K562 (cell line): Measurements from ENCODE around the gene COL8A2. TPM values are rescaled to one million over a fixed set of nuclear protein-coding genes. Genes with fewer than 3 reads are reported as not detected.
A peak's percentile ranks its signal among the peaks of the same experiment; 100 is the strongest.

Source experiments
- ATAC-seq: fragments of 200-7000 bp; cut with Tn5 transposase; 3 replicates; pipeline ENCODE4 v1.9.1; 2020; ENCODE audit warnings: moderate library complexity
- BruUV-seq: library from RNA; stranded (reverse); fragments of 400-500 nt; replicated peaks from 2 replicates; lab custom pipeline; 2021; lab: Mats Ljungman, UMichigan
- CTCF ChIA-PET: fragments of 300-600 bp; formaldehyde crosslinking; extraction: SDS; loops from one replicate; lab custom pipeline; 2021; ENCODE audit warnings: low intra/inter-chr PET ratio; lab: Yijun Ruan, JAX
- POLR2A ChIA-PET: fragments of 300-600, 350-650 bp; sonication (Branson Sonifier 250); formaldehyde crosslinking; extraction: SDS; loops from one replicate; lab custom pipeline; 2021; ENCODE audit warnings: antibody characterized with exemption, inconsistent platforms; lab: Yijun Ruan, JAX
- DNase-seq, 4 experiments: peaks; one replicate each; pipeline versions ENCODE4 v3.0.0 to v3.0.0-alpha.2; 2011 to 2018; ENCODE audit warnings: low spot score in 3 of 4, mixed read lengths in 3 of 4; ENCODE audit errors: extremely low read depth in 1 of 4
- FAIRE-seq: peaks from 2 replicates; lab custom pipeline; 2011; peaks lifted over from hg19 to GRCh38; lab: Jason Lieb, UNC
- H2AFZ ChIP-seq: 2 replicates; pipeline ENCODE4 v1.6.0; 2011; ENCODE audit warnings: low read depth, low read length, control low read depth, inconsistent platforms
- H3K27ac ChIP-seq: fragments of 200-600 bp; 3 replicates; pipeline ENCODE4 v1.8.0; 2011; ENCODE audit warnings: low read depth, mild to moderate bottlenecking, control low read depth, inconsistent platforms, low read length, moderate library complexity, mixed read lengths; ENCODE audit errors: extremely low read depth
- H3K27me3 ChIP-seq, 2 experiments: fragments of 300-600 bp in 1 of 2; 2 replicates in 1 of 2; 3 replicates in 1 of 2; pipeline versions ENCODE4 v1.6.0 to v1.8.0; 2011; ENCODE audit warnings: inconsistent platforms in 2 of 2, low read length in 2 of 2, mild to moderate bottlenecking in 1 of 2, mixed read lengths in 1 of 2, moderate library complexity in 1 of 2; ENCODE audit not compliant: control insufficient read depth in 2 of 2, insufficient read depth in 2 of 2
- H3K36me3 ChIP-seq: fragments of 300-600 bp; 3 replicates; pipeline ENCODE4 v1.8.0; 2011; ENCODE audit warnings: mild to moderate bottlenecking, low read length, inconsistent platforms; ENCODE audit not compliant: control insufficient read depth, insufficient read depth
- H3K4me1 ChIP-seq, 2 experiments: fragments of 200-600 bp in 1 of 2; replicated peaks in 1 of 2; 2 replicates in 1 of 2; 3 replicates in 1 of 2; pipeline versions ENCODE4 v1.5.1 to v1.8.0; 2011; ENCODE audit warnings: inconsistent platforms in 2 of 2, low read length in 2 of 2, mild to moderate bottlenecking in 1 of 2, mixed read lengths in 1 of 2, moderate library complexity in 1 of 2; ENCODE audit not compliant: control insufficient read depth in 2 of 2, insufficient read depth in 2 of 2
- H3K4me2 ChIP-seq: 2 replicates; pipeline ENCODE4 v1.6.1; 2011; ENCODE audit warnings: low read length, control low read depth, inconsistent platforms, mixed read lengths; ENCODE audit not compliant: insufficient read depth
- H3K4me3 ChIP-seq: fragments of 200-600 bp; sonication (generic), shearing (Covaris generic); 2 replicates; pipeline ENCODE4 v1.5.1; 2016; ENCODE audit warnings: control low read depth, inconsistent platforms
- H3K79me2 ChIP-seq: fragments of 200-600 bp; 3 replicates; pipeline ENCODE4 v1.8.0; 2011; ENCODE audit warnings: low read length, inconsistent platforms; ENCODE audit not compliant: control insufficient read depth, insufficient read depth
- H3K9ac ChIP-seq, 2 experiments: 2 replicates each; pipeline versions ENCODE4 v1.6.0 to v1.6.1; 2011; ENCODE audit warnings: low read depth in 2 of 2, low read length in 2 of 2, control low read depth in 1 of 2, inconsistent platforms in 1 of 2, mild to moderate bottlenecking in 1 of 2, mixed read lengths in 1 of 2; ENCODE audit not compliant: insufficient read depth in 1 of 2
- H3K9me1 ChIP-seq: one replicate; pipeline ENCODE4 v1.6.0; 2011; ENCODE audit warnings: inconsistent platforms, mild to moderate bottlenecking, low read length, moderate library complexity; ENCODE audit not compliant: control insufficient read depth, insufficient read depth
- H3K9me3 ChIP-seq: replicated peaks from 2 replicates; pipeline ENCODE4 v1.5.1; 2011; ENCODE audit warnings: low read depth, low read length, inconsistent platforms; ENCODE audit not compliant: control insufficient read depth, insufficient read depth
- H4K20me1 ChIP-seq: replicated peaks from 2 replicates; pipeline ENCODE4 v1.6.1; 2011; ENCODE audit warnings: low read length, inconsistent platforms, mixed read lengths; ENCODE audit not compliant: control insufficient read depth, insufficient read depth
- HDAC8 ChIP-seq: fragments of 450-650 bp; IDR thresholded peaks from 2 replicates; pipeline ENCODE4 v1.6.1; 2016; ENCODE audit warnings: mild to moderate bottlenecking, missing genetic modification characterization, moderate library complexity, missing compliant biosample characterization
- HMGN3 ChIP-seq: IDR thresholded peaks from 2 replicates; pipeline ENCODE4 v1.6.1; 2011; ENCODE audit warnings: borderline replicate concordance, low read depth, mild to moderate bottlenecking, mixed read lengths, low read length; ENCODE audit not compliant: insufficient read length; ENCODE audit errors: extremely low read depth
- ID3 ChIP-seq, 2 experiments: fragments of 250-450 bp in 1 of 2; fragments of 450-650 bp in 1 of 2; sonication (Bioruptor Pico) in 1 of 2; IDR thresholded peaks; 2 replicates each; pipeline versions ENCODE4 v1.6.1 to v1.8.0; 2016 to 2021; ENCODE audit warnings: mild to moderate bottlenecking in 2 of 2, moderate library complexity in 2 of 2, missing compliant biosample characterization in 1 of 2, missing genetic modification characterization in 1 of 2
- L3MBTL2 ChIP-seq: fragments of 450-650 bp; IDR thresholded peaks from 2 replicates; pipeline ENCODE4 v1.6.1; 2016; ENCODE audit warnings: mild to moderate bottlenecking, moderate library complexity
- PML ChIP-seq: IDR thresholded peaks from 2 replicates; pipeline ENCODE4 v1.6.1; 2012; ENCODE audit warnings: low read length, inconsistent platforms
- ZBTB12 ChIP-seq: fragments of 250-450 bp; sonication (Bioruptor Pico); IDR thresholded peaks from 2 replicates; pipeline ENCODE4 v1.4.0; 2020
- WGBS: fragments of 100-300 bp; shearing (Covaris generic); methylation state at CpG from one replicate; pipeline ENCODE4 v1.1.6; 2016; ENCODE audit warnings: low coverage, mixed read lengths; ENCODE audit not compliant: insufficient coverage; ENCODE audit errors: missing lambda C conversion rate; 5-methylcytosine and 5-hydroxymethylcytosine counted together
- in situ Hi-C: fragments of 300-500 bp; cut with MboI; formaldehyde crosslinking; loops from 4 replicates; pipeline ENCODE4 v1.15.0; 2018; ENCODE audit warnings: inconsistent platforms, mixed read lengths
- intact Hi-C: fragments of 100-400 bp; cut with micrococcal nuclease; formaldehyde crosslinking; loops from 2 replicates; pipeline ENCODE4 v1.14.2; 2022
- polyA plus RNA-seq, 8 experiments: library from polyadenylated mRNA; depleted of rRNA in 4 of 8; stranded (reverse) in 5 of 8; unstranded in 3 of 8; fragments of >200 nt; fragmentation: Nextera tagmentation in 2 of 8; fragmentation: Illumina TruSeq in 1 of 8; extraction: Ambion mirVana in 2 of 8; extraction: Trizol in 1 of 8; gene quantifications; 2 replicates each; pipeline versions ENCODE4 v1.2.1 to v1.2.3, GENCODE V29; 2011 to 2014; ENCODE audit warnings: inconsistent platforms in 1 of 8, missing spikeins in 1 of 8
- total RNA-seq, 7 experiments: library from RNA; depleted of rRNA in 6 of 7; stranded (reverse); fragments of >200 nt in 6 of 7; fragmentation: Illumina TruSeq in 2 of 7; extraction: Trizol in 2 of 7; gene quantifications; 2 replicates each; pipeline versions ENCODE4 v1.2.1 to v1.2.3, GENCODE V29; 2011 to 2021; ENCODE audit warnings: low replicate concordance in 1 of 7
- TF ChIP-seq, protein P1 (sequence below): sonication (generic); formaldehyde crosslinking; IDR thresholded peaks from 2 replicates; pipeline ENCODE4 v1.8.0; 2022; ENCODE audit warnings: mild to moderate bottlenecking, missing genetic modification reagents
- TF ChIP-seq, protein P2 (sequence below): fragments of 200-800 bp; sonication (Bioruptor generic); IDR thresholded peaks from 2 replicates; pipeline ENCODE4 v1.6.1; 2017; ENCODE audit warnings: missing genetic modification characterization, missing compliant biosample characterization

The COL8A2 gene
- total and polyA plus RNA-seq, 9 of the 15 experiments (the other 6 are each of a cell fraction or from before 2014, with no cell fraction given) = 0.03 to 0.14 (median 0.04) TPM; not detected in 5

- Histone ChIP-seq H3K9me1 (peaks cover 4% of the 10 kb centered on the region), H3K36me3 (peaks cover 41% of the 10 kb centered on the region), H2AFZ (peak overlapping the region; percentile 85), H3K4me2 (peak overlapping the region; percentile 82), H3K27me3 (no peaks in the 10 kb centered on the region), H3K4me1 (peaks cover 42 to 55% of the 10 kb centered on the region in 2 experiments), H3K4me3 (peak overlapping the region; percentile 37), H3K79me2 (peaks cover 89% of the 10 kb centered on the region), H3K27ac (peak overlapping the region; percentile 76), H3K9ac (peak overlapping the region; percentile 74 to 89), H3K9me3 (no peaks in the 10 kb centered on the region), H4K20me1 (0 out of 2 replicates have a peak, but pooled peaks cover 3% of the 10 kb centered on the region)
- 8% methylated on average over 11 of the region's 12 CpGs for WGBS
- intact Hi-C loops (loop anchor here (1.0 kb wide), 1 partner anchor 27 kb away; no protein-coding TSS in a partner anchor), in situ Hi-C loops (no loop called here)
- ATAC-seq (peak; percentile 64), DNase-seq (peak; percentile 65 to 72 (median 72)), FAIRE-seq (peak; percentile 76)
- ChIA-PET CTCF (interaction anchor here (0.6 to 1.5 kb wide), 2 partner anchors 12 to 61 kb away, joined by 4 to 7 read pairs; partner anchors contain the start of gene TRAPPC3), POLR2A (interaction anchor here (0.6 to 5.5 kb wide), 18 partner anchors 8 to 293 kb away, joined by 3 to 42 read pairs (median 4); partner anchors contain the start of genes THRAP3 and TRAPPC3)
- BruUV-seq = no TSS peak
- TF ChIP-seq ID3 (CRISPR knock-in tag; IDR thresholded peaks at IDR 0.05) (no peak), ID3 (tag; IDR thresholded peaks at IDR 0.05) (peak; percentile 73; the same call in 1 of the 2 replicates), PML (peak; percentile 14), ZBTB12 (CRISPR knock-in tag) (0 out of 2 replicates have a peak, but pooled peaks have one; percentile 39), HDAC8 (tag) (peak; percentile 84; the same call in 1 of the 2 replicates), HMGN3 (no peak), L3MBTL2 (peak; percentile 45; the same call in 1 of the 2 replicates)
- TF ChIP-seq, protein P1, sequence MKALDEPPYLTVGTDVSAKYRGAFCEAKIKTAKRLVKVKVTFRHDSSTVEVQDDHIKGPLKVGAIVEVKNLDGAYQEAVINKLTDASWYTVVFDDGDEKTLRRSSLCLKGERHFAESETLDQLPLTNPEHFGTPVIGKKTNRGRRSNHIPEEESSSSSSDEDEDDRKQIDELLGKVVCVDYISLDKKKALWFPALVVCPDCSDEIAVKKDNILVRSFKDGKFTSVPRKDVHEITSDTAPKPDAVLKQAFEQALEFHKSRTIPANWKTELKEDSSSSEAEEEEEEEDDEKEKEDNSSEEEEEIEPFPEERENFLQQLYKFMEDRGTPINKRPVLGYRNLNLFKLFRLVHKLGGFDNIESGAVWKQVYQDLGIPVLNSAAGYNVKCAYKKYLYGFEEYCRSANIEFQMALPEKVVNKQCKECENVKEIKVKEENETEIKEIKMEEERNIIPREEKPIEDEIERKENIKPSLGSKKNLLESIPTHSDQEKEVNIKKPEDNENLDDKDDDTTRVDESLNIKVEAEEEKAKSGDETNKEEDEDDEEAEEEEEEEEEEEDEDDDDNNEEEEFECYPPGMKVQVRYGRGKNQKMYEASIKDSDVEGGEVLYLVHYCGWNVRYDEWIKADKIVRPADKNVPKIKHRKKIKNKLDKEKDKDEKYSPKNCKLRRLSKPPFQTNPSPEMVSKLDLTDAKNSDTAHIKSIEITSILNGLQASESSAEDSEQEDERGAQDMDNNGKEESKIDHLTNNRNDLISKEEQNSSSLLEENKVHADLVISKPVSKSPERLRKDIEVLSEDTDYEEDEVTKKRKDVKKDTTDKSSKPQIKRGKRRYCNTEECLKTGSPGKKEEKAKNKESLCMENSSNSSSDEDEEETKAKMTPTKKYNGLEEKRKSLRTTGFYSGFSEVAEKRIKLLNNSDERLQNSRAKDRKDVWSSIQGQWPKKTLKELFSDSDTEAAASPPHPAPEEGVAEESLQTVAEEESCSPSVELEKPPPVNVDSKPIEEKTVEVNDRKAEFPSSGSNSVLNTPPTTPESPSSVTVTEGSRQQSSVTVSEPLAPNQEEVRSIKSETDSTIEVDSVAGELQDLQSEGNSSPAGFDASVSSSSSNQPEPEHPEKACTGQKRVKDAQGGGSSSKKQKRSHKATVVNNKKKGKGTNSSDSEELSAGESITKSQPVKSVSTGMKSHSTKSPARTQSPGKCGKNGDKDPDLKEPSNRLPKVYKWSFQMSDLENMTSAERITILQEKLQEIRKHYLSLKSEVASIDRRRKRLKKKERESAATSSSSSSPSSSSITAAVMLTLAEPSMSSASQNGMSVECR = no peak
- TF ChIP-seq, protein P2, sequence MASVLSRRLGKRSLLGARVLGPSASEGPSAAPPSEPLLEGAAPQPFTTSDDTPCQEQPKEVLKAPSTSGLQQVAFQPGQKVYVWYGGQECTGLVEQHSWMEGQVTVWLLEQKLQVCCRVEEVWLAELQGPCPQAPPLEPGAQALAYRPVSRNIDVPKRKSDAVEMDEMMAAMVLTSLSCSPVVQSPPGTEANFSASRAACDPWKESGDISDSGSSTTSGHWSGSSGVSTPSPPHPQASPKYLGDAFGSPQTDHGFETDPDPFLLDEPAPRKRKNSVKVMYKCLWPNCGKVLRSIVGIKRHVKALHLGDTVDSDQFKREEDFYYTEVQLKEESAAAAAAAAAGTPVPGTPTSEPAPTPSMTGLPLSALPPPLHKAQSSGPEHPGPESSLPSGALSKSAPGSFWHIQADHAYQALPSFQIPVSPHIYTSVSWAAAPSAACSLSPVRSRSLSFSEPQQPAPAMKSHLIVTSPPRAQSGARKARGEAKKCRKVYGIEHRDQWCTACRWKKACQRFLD (CRISPR knock-in tag) = peak; percentile 17; the same call in 1 of the 2 replicates
These were observed 36.0 kb upstream of the COL8A2 start for GRCh38 chr1:36160949-36161485.
